IMR-90 (cell line): Measurements from ENCODE around the gene SURF6. TPM values are rescaled to one million over a fixed set of nuclear protein-coding genes. Genes with fewer than 3 reads are reported as not detected.

Experiments used
- ATAC-seq: fragments of 200-7000 bp; cut with Tn5 transposase; 2 replicates; pipeline ENCODE4 v1.9.1; 2020; ENCODE audit warnings: low read depth, mild to moderate bottlenecking, moderate library complexity
- BruUV-seq: library from RNA; stranded (reverse); fragments of 400-500 nt; replicated peaks from 2 replicates; lab custom pipeline; 2021; lab: Mats Ljungman, UMichigan
- CTCF ChIA-PET: fragments of 300-600 bp; formaldehyde crosslinking; extraction: SDS; loops from one replicate; lab custom pipeline; 2021; ENCODE audit warnings: antibody characterized with exemption; lab: Yijun Ruan, JAX
- POLR2A ChIA-PET: fragments of 300-600 bp; sonication (Branson Sonifier 250); formaldehyde crosslinking; loops from one replicate; lab custom pipeline; 2022; ENCODE audit warnings: antibody characterized with exemption; ENCODE audit not compliant: unreplicated experiment; lab: Charles Lee
- DNase-seq: peaks from one replicate; pipeline ENCODE4 v3.0.0; 2013
- H2AFZ ChIP-seq: replicated peaks from 2 replicates; pipeline ENCODE3; 2013; ENCODE audit warnings: low read length, mild to moderate bottlenecking; ENCODE audit not compliant: poor library complexity
- H2AK5ac ChIP-seq: 2 replicates; pipeline ENCODE4 v1.6.1; 2013; ENCODE audit warnings: low read depth, low read length, inconsistent platforms
- H2AK9ac ChIP-seq: replicated peaks from 2 replicates; pipeline ENCODE3; 2013; ENCODE audit warnings: mild to moderate bottlenecking, low read depth, low read length, moderate library complexity; ENCODE audit not compliant: poor library complexity
- H2BK120ac ChIP-seq: 2 replicates; pipeline ENCODE4 v1.6.1; 2013; ENCODE audit warnings: low read depth, low read length, inconsistent platforms
- H2BK15ac ChIP-seq: 3 replicates; pipeline ENCODE4 v1.6.1; 2013; ENCODE audit warnings: low read depth, low read length, inconsistent platforms
- H2BK20ac ChIP-seq: 2 replicates; pipeline ENCODE4 v1.6.1; 2013; ENCODE audit warnings: low read depth, mild to moderate bottlenecking, inconsistent platforms, low read length, moderate library complexity
- H2BK5ac ChIP-seq: 2 replicates; pipeline ENCODE4 v1.6.1; 2013; ENCODE audit warnings: mild to moderate bottlenecking, low read depth, low read length, inconsistent platforms; ENCODE audit not compliant: poor library complexity, severe bottlenecking
- H3K14ac ChIP-seq: replicated peaks from 2 replicates; pipeline ENCODE4 v1.6.1; 2013; ENCODE audit warnings: low read depth, low read length, inconsistent platforms
- H3K18ac ChIP-seq: 2 replicates; pipeline ENCODE4 v1.6.1; 2013; ENCODE audit warnings: low read depth, low read length, control low read depth
- H3K23ac ChIP-seq: 2 replicates; pipeline ENCODE4 v1.6.1; 2013; ENCODE audit warnings: low read depth, low read length, inconsistent platforms
- H3K27ac ChIP-seq: 2 replicates; pipeline ENCODE4 v1.5.1; 2013; ENCODE audit warnings: mild to moderate bottlenecking, control low read depth, low read length; ENCODE audit not compliant: insufficient read depth
- H3K27me3 ChIP-seq: 2 replicates; pipeline ENCODE4 v1.6.1; 2013; ENCODE audit warnings: low read length; ENCODE audit not compliant: control insufficient read depth, insufficient read depth
- H3K36me3 ChIP-seq: 2 replicates; pipeline ENCODE4 v1.6.1; 2013; ENCODE audit warnings: low read length, mixed read lengths; ENCODE audit not compliant: control insufficient read depth, insufficient read depth
- H3K4ac ChIP-seq: 2 replicates; pipeline ENCODE4 v1.6.1; 2013; ENCODE audit warnings: low read depth, low read length, inconsistent platforms
- H3K4me1 ChIP-seq: 2 replicates; pipeline ENCODE4 v1.6.1; 2013; ENCODE audit warnings: low read length, mixed read lengths; ENCODE audit not compliant: control insufficient read depth, insufficient read depth
- H3K4me2 ChIP-seq: 2 replicates; pipeline ENCODE4 v1.6.1; 2013; ENCODE audit warnings: low read depth, mild to moderate bottlenecking, control low read depth, low read length, moderate library complexity
- H3K4me3 ChIP-seq: 2 replicates; pipeline ENCODE4 v1.5.1; 2013; ENCODE audit warnings: low read depth, mild to moderate bottlenecking, control low read depth, low read length, moderate library complexity; ENCODE audit not compliant: insufficient read depth
- H3K56ac ChIP-seq: 2 replicates; pipeline ENCODE4 v1.6.1; 2013; ENCODE audit warnings: low read length, inconsistent platforms; ENCODE audit not compliant: insufficient read depth; ENCODE audit errors: extremely low read depth
- H3K79me1 ChIP-seq, 2 experiments: 2 replicates each; pipeline ENCODE4 v1.6.1; 2013; ENCODE audit warnings: low read length in 2 of 2, inconsistent platforms in 1 of 2, low read depth in 1 of 2
- H3K9ac ChIP-seq: 2 replicates; pipeline ENCODE4 v1.6.1; 2013; ENCODE audit warnings: low read depth, low read length, control low read depth
- H3K9me1 ChIP-seq: 2 replicates; pipeline ENCODE4 v1.6.1; 2013; ENCODE audit warnings: low read length, inconsistent platforms; ENCODE audit not compliant: insufficient read depth
- H3K9me3 ChIP-seq: 2 replicates; pipeline ENCODE4 v1.6.1; 2013; ENCODE audit warnings: low read length; ENCODE audit not compliant: control insufficient read depth, insufficient read depth
- H4K20me1 ChIP-seq: 2 replicates; pipeline ENCODE4 v1.6.1; 2013; ENCODE audit warnings: low read length, inconsistent platforms; ENCODE audit not compliant: insufficient read depth
- H4K5ac ChIP-seq: 2 replicates; pipeline ENCODE4 v1.6.1; 2013; ENCODE audit warnings: mild to moderate bottlenecking, low read depth, low read length, control low read depth
- H4K8ac ChIP-seq, 2 experiments: 2 replicates each; pipeline ENCODE4 v1.6.1; 2013; ENCODE audit warnings: low read depth in 2 of 2, low read length in 2 of 2, control low read depth in 1 of 2, inconsistent platforms in 1 of 2
- H4K91ac ChIP-seq: 2 replicates; pipeline ENCODE4 v1.6.1; 2013; ENCODE audit warnings: low read depth, low read length, inconsistent platforms; ENCODE audit not compliant: insufficient read depth
- NFE2L2 ChIP-seq: fragments of 150-350 bp; IDR thresholded peaks from 2 replicates; pipeline ENCODE4 v1.6.1; 2016; ENCODE audit warnings: low read depth, mild to moderate bottlenecking, low read length
- RAD21 ChIP-seq: IDR thresholded peaks from 2 replicates; pipeline ENCODE4 v1.6.1; 2012; ENCODE audit warnings: low read length, improper control_type of control experiment
- RFX5 ChIP-seq: IDR thresholded peaks from 2 replicates; pipeline ENCODE4 v1.8.0; 2012; ENCODE audit warnings: low read depth, mild to moderate bottlenecking, low read length, moderate library complexity
- WGBS, 2 experiments: methylation state at CpG; one replicate each; pipeline versions ENCODE4 v1.1.5 to v1.1.7; 2013; ENCODE audit warnings: missing lambda C conversion rate in 2 of 2; ENCODE audit not compliant: insufficient read length in 1 of 2; ENCODE audit errors: extremely low coverage in 2 of 2; 5-methylcytosine and 5-hydroxymethylcytosine counted together
- dilution Hi-C: fragments of 300-500 bp; cut with HindIII; formaldehyde crosslinking; loops from one replicate; pipeline ENCODE4 v1.14.3; 2018; ENCODE audit warnings: low sequenced_read_pairs; ENCODE audit not compliant: unreplicated experiment
- in situ Hi-C: fragments of 300-500 bp; cut with MboI; formaldehyde crosslinking; loops from 3 replicates; pipeline ENCODE4 v1.14.3; 2019; ENCODE audit warnings: low sequenced_read_pairs, inconsistent platforms, mixed read lengths
- intact Hi-C: fragments of 100-400 bp; cut with micrococcal nuclease; formaldehyde crosslinking; loops from 2 replicates; pipeline ENCODE4 v1.10.0; 2022
- polyA plus RNA-seq, 3 experiments: library from polyadenylated mRNA; depleted of rRNA; stranded (reverse); fragments of >200 nt; gene quantifications; 2 replicates each; pipeline ENCODE4 v1.2.3, GENCODE V29; 2012; ENCODE audit warnings: low replicate concordance in 1 of 3
- total RNA-seq: library from RNA; depleted of rRNA; stranded (reverse); fragments of >200 nt; gene quantifications from 2 replicates; pipeline ENCODE4 v1.2.3, GENCODE V29; 2012
- TF ChIP-seq, protein P1 (sequence below): fragments of 150-350 bp; IDR thresholded peaks from 2 replicates; pipeline ENCODE4 v1.6.1; 2017; ENCODE audit warnings: mild to moderate bottlenecking, antibody characterized with exemption, low read length, low read depth

Gene SURF6
- total and polyA plus RNA-seq, 2 of the 4 experiments (the other 2 are of a cell fraction) = 6.1 to 12.8 TPM

- Histone ChIP-seq H3K23ac (no peak overlapping the region), H3K9ac (no peak overlapping the region), H2BK5ac (no peak overlapping the region), H3K79me1 (peaks cover 8 to 32% of the 10 kb centered on the region in 2 experiments; a peak in 3 of 4 replicates), H3K9me1 (0 out of 2 replicates have a peak, but pooled peaks cover 4% of the 10 kb centered on the region), H3K18ac (no peak overlapping the region), H3K56ac (no peak overlapping the region), H3K27me3 (no peaks in the 10 kb centered on the region), H4K8ac (no peak overlapping the region), H3K4me3 (no peak overlapping the region), H2AK5ac (no peak overlapping the region), H3K9me3 (no peaks in the 10 kb centered on the region), H3K36me3 (peaks cover 57% of the 10 kb centered on the region), H2BK120ac (no peak overlapping the region), H3K4ac (no peak overlapping the region), H3K27ac (no peak overlapping the region), H3K4me2 (no peak overlapping the region), H4K5ac (no peak overlapping the region), H2BK15ac (no peak overlapping the region), H3K4me1 (no peaks in the 10 kb centered on the region), H4K20me1 (no peaks in the 10 kb centered on the region), H2BK20ac (no peak overlapping the region), H3K14ac (no peak overlapping the region), H2AK9ac (no peak overlapping the region), H2AFZ (no peak overlapping the region), H4K91ac (no peak overlapping the region)
- no TSS peak for BruUV-seq
- in situ Hi-C loops (no loop called here), intact Hi-C loops (no loop called here), dilution Hi-C loops (no loop called here)
- TF ChIP-seq RAD21 (no peak), NFE2L2 (no peak), RFX5 (no peak)
- TF ChIP-seq, protein P1, sequence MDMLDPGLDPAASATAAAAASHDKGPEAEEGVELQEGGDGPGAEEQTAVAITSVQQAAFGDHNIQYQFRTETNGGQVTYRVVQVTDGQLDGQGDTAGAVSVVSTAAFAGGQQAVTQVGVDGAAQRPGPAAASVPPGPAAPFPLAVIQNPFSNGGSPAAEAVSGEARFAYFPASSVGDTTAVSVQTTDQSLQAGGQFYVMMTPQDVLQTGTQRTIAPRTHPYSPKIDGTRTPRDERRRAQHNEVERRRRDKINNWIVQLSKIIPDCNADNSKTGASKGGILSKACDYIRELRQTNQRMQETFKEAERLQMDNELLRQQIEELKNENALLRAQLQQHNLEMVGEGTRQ = no peak
- DNase-seq = no peak
- no peak for ATAC-seq
- 60% methylated on average over 1 of the region's 3 CpGs; no CpG with 5 or more reads in 1 of the 2 experiments for WGBS, 2 experiments
- POLR2A ChIA-PET = no interaction called here
- CTCF ChIA-PET = interaction anchor here (0.6 kb wide), 1 partner anchor 20 kb away, joined by 4 read pairs; no protein-coding TSS in a partner anchor
These were observed 4.3 kb upstream of the SURF6 start for GRCh38 chr9:133340256-133340655.
